GM19455 (cell line): Measurements from ENCODE around the gene MLN.

Source experiments
- ATAC-seq: cut with Tn5 transposase; IDR thresholded peaks from one replicate; pipeline ENCODE4 v1.9.1; 2021; ENCODE audit not compliant: unreplicated experiment

MLN gene

DNA sequence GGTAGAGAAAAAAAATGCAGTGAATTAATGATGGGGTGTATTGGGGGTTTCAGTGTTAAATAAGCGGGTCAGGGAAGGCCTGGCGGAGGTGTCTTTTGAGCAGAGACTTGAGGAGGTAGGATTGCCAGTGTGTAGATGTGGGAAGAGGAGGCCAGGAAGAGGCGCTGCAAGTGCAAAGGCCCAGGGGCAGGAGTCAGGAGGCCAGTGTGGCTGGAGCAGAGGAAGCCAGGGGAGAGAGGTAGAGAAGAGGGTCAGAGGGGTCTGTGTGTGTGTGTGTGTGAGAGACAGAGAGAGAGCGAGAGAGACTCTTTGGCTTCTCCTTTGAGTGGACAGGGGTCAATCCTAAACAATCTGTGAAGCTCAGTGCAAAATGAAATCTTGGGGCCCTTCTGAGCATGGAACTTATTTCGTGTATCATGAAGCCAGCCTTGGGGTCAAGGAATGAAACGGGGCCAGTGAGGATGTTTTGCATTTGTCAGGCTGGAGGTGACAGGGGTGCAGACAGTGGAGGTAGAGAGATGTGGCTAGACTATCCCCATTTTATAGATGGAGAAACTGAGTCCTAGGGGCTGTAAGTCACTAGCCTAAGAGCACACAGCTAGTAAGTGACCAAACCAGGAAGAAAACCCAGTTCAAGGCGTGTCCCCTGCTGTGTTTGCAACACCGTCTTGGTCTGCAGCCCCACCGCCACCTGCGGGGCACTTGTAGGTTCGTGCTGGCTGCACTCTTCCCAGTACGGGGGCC lies 47.4 kb downstream of the MLN start:
- ATAC-seq: no peak

DNA sequence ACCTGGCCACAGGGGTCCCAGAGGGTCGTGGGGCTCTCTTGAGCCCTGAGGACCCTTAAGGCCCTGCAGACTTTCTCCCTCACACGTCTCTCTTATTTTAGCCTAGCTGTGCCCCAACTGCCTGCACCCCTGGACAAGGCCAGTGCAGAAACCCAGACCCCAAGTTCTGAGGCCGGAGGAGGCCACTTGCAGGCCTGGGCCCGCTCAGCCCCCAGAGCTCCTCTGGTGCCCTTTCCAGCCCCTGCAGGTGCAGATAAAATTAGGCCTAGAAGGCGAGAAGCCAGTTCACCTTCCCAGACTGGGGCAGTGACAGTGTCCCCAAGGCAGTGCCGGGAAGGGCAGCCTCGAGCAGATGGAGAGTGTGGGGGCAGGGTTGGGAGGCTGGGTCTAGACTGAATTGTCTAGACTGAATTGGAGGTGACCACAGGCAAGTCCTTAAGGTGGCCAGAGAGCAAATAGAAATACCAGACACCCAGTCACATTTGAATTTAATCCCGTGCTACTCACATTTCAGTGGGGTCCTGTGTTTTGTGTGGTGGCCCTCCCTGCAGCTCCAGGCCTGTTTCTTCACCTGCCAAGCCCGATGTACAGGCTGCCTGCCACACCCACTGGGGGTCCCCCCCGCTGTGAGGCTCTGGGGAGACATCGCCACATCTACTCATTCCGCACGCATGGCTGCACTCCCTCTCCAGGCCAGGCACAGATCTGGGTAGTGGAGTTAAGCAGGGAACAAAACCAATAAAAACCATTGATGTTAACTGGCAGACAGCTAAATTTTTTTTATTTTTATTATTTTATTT lies 48.5 kb downstream of the MLN start:
- no peak for ATAC-seq

DNA sequence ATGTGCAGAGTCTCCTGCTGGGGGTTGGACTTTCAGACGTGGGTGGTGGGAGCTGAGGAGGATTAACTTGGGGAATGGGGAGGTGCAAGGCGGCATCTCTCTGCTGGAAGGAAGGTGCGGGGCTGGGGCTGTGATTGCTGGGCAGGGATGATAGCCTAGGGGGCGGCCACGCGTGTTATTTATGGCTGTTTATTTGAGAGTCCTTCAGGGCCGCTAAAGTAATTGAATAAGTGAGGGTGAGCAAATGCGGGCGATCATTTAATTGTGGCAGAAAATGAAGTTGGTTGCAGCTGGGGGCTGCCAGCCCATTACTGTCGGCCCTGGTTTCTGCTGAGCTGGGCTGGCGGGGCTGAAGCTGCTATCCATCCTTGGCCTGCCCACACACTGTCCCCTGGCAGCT lies 49.6 kb downstream of the MLN start:
- no peak for ATAC-seq

DNA sequence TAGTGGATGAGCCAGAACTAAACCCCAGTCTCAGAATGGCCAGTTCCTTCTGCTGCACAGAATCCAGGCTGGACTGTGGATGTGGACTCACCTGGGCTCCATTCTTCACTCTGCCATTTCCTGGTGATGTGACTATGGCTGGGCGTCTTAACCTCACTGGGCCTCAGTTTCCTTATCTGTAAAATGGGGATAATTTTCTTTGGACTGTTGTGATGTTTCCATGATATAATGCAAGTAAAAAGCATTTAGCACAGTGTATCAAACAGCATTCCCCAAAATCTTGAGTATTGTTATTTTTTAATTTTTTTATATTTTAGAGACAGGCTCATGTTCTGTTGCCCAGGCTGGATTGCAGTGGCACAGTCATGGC lies 51.2 kb downstream of the MLN start:
- no peak for ATAC-seq

DNA sequence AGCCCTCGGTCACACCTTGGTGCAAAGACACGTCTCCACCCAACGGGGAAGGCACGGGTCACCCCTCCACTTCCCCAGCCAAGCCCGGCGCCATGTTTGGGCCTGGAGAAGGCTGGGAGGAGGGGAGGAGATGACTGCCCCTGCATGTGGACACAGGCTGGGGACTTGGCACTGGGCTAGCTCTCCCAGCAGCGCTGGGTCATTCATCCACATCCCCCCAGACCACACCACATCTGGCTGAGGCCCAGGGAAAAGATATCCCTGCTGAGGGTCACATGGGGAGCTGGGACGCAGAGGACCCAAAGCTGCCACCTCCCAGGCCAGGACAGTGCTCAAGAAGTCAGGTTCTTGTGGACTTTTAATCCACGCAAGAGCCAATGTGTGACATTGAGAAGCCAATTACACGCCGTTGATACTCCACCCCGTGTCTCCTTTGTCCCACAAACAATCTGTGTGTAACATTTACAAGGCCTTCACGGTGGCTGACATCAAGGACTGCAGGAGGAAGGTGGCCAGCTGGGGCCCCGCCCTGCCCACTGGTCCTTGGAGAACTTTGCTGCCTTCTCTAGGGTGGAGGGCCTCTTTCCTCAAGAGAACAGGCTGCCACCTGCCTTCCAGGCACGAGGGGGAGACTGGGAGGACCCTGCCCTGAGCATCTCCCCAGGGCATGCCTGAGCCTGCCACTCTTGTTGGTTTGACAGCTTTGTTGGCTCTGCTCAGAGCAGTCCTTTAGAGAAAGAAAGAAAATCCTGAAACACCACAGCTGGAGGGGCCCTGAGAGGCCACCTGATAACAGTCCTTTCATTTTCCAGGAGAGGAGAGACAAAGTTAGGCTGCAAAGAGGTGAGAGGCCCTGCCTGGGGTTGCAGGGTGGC lies 51.8 kb downstream of the MLN start:
- ATAC-seq: no peak

DNA sequence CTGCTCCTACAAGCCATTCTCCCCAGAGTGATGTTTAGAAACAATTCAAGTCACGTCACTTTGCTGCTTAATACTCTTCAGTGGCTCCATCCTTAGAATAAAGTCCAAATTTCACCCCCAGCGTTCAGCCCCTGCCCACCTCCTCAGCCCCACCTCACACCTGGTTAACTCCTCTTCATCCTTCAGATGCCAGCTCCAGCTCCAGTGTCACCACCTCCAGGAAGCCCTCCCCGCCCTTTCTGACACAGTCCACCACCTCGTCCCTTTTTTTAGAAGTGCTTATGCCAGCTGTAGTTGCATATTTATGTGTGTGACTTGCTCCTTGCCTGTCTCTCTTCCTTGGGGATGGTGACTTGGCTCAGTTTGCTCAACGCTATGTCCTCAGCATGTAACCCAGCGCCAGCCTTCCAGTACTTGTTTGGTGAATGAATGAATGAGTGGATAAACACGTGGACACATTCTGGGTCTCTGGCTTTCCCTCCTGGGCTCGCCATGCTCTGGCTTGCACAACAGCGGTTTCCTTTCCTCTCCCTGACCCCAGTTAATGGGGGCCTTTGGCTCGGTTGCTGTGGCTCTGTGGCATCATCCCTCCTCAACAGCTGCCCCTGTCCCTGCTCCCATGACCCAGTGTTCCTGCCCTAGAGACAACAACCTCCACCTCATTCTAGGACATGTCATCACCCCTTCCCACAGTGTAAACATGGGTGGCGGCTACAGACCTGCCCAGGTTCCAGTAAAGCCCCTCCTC lies 53.4 kb downstream of the MLN start:
- ATAC-seq: no peak

DNA sequence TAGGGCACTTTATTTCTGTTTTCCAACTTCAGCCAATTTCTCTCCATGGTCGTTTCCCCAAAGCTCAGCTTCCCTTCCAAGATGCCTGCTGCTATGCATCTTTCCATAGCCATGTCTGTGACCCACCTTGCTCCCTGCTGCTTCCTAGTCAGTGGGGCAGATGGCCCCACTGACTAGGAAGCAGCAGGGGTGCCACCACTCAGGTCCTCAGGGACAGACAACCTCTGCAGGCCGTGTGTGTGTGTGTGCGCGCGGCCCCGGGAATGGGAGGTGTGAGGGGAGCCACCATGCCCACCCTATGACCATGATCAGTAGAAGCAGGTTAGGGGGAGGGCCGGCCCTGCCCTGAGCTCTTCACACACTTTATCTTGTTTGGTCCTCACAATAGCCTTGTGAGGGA lies 54.4 kb downstream of the MLN start:
- no peak for ATAC-seq

DNA sequence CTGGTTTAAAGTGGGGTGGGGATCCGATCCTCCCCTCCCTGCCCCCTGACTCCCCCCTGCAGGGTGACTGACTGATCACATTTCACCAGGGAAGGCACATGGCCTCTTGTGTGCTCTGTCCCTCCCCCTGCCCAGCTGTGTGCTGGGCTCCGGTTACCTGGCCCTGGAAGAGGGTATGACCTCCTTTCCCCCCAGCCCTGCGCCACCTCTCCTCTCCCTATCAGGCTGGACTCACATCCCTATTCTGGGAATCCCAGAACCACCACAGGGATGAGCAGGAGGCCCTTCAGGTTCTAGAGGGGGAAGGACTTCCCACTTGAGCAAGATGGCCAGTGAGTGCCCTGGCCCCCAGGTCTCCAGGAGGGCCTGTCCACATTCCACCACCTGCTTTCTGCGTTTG lies 55.0 kb downstream of the MLN start:
- no peak for ATAC-seq

DNA sequence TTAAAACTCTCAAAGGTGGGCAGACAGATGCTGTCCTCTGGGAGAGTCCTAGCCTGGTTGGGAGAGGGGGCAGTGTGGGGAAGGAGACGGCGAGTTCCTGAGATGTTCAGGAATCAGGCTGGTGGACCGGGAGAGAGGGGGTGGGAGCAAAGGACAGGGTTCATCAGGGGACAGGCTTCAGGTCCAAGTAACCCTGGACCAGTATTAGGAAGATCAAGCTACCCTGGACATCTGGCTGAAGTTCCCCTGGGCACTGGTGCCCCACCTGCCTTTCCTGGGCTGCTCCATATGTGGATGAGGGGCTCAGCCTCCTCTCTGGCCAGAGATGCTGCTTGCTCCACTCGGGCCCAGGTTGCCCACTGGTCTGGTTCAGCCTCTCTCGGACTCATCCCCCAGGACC lies 56.0 kb downstream of the MLN start:
- no peak for ATAC-seq

DNA sequence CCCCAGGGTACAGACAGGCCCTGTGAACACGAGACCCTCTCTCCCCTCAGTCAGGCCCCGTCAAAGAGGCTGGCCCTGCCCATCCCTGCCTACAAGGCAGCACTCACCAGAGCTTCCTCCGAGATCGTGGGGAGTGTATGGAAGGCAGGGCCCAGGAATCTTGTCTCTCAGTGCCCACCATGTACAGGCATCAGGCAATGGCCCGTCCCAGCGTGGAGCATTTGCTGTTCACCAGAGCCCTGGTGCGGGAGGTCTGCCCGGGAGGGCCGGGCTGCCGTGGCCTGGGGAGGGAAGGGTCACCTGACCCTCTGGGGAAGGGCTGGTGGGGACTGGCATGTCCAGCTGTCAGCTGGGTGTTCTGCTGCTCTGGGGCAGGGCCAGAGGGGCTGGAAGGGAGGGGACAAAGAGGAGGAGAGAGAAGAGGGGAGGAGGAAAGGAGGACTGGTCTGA lies 57.1 kb downstream of the MLN start, which contains the start of gene IP6K3:
TSS of gene IP6K3 (minus strand) at position 255 of the 450 bp plus-strand sequence. CDS start 11,429 bp downstream, outside the sequence.
- ATAC-seq: no peak

DNA sequence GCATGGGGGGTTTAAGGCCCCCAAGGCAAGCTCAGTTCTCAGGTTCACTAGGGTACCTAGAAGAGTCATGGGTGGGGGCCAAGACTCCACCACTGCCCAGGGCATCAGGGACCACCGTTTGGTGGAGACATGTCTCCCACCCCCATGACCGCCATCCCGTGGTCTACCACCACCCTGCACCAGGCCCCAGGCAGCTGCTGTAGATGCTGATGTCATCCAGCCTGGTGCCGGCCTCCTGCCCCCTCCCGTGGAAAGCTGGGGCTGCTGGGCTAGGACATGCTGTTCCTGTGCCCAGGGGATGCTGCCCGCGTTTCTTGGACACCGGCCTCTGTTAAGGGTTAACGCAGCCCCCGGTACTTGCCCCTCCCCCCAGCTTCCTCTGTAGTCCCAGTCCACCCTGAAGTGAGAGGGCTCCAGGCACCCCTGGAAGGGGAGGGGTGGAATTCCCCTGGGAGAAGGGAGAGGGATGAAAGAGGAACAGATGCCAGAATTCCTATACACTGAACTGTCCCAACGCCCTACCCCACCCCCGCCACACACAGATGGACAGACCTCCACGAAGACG lies 57.7 kb downstream of the MLN start:
- no peak for ATAC-seq

DNA sequence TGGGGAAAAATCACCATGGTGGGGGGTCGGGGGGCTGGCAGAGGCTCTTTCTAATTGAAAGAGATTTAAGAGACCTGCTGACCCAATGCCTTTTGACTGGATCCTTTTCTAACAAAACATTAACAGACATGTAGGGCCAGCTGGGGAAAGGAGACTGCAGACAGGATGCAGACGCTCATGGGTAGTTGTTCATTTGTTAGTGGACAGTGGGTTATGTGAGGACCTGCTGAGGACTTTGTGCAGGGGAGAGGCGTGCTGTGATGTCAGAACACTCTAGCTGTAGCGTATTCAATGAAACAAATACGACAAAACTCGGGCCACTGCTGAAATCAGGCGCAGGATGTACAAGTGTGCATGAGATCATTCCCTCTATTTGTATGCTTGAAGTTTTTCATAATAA lies 58.3 kb downstream of the MLN start:
- ATAC-seq: no peak

DNA sequence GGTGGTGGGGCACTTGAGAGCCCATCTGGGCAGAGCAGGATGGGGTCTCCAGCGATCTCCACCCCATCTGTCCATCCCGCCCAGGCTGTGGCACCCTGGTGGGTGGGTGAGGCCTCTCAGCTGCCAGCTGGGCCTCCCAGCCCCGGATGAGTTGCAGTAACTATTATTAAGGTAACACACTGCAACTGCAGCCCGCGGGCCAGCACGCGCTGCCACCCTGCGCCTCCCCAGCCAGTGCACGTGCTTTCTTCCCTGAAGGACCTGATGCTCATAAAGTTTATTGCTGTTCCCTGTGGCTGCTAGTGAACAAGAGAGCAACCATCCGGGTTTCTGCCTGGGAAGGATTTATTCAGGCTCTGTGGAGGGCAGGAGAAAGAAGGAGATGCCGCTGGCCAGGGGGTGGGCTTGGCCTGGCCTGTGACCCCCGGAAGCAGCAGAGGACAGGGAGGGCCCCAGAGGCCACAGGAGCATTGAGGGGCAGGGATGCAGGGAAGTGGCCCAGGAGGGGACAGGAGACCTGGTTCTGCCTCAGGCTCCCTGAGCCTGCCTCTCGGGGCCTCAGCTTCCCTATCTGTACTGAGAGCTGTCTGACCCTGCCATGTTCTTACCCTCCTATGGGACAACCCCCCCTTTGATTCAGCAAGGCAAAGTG lies 58.8 kb downstream of the MLN start:
- ATAC-seq: no peak
